Tongue (tissue), 3 donors: ENCODE measurements around the gene RAD9A. TPM values are rescaled to one million over a fixed set of nuclear protein-coding genes. Genes with fewer than 3 reads are reported as not detected.

Experiments
- DNase-seq: peaks from one replicate; pipeline ENCODE4 v3.0.0-alpha.2; 2015
- small RNA-seq: library from RNA; depleted of rRNA; stranded (forward); fragments of <200 nt; gene quantifications from one replicate; pipeline ENCODE3, GENCODE V24; 2014; ENCODE audit warnings: low replicate concordance
- total RNA-seq: library from RNA; depleted of rRNA; stranded (reverse); fragments of >200 nt; gene quantifications from one replicate; pipeline ENCODE4 v1.2.3, GENCODE V29; 2014

RAD9A gene
- total RNA-seq, 1 donor from 2014 or later, result 13.3 TPM

DNA sequence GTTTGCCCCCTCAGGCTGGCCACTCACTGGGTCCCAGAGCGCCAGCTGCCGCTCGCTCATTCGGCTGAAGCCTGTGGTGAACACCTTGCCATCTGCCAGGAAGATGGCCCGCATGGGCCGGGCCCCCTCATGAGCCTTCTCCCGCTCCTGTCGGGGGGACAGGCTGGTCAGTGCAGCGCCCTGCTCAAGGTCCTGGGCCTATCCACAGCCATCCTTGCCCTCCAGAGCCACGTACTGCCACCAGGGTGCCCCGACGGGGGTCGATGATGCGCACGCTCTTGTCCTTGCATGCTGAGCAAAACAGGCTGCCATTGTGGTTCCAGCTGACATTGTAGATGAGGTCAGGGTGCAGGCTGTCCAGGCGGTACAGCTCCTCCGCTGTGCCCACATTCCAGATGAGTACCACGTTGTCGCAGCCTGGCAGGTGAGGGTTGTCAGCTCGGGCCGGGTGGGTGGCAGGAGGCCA, 49.3 kb downstream of the RAD9A start:
- no peak for DNase-seq

GRCh38 chr11:67441731-67442351, 50.1 kb downstream of the RAD9A start:
- DNase-seq, result no peak

DNA sequence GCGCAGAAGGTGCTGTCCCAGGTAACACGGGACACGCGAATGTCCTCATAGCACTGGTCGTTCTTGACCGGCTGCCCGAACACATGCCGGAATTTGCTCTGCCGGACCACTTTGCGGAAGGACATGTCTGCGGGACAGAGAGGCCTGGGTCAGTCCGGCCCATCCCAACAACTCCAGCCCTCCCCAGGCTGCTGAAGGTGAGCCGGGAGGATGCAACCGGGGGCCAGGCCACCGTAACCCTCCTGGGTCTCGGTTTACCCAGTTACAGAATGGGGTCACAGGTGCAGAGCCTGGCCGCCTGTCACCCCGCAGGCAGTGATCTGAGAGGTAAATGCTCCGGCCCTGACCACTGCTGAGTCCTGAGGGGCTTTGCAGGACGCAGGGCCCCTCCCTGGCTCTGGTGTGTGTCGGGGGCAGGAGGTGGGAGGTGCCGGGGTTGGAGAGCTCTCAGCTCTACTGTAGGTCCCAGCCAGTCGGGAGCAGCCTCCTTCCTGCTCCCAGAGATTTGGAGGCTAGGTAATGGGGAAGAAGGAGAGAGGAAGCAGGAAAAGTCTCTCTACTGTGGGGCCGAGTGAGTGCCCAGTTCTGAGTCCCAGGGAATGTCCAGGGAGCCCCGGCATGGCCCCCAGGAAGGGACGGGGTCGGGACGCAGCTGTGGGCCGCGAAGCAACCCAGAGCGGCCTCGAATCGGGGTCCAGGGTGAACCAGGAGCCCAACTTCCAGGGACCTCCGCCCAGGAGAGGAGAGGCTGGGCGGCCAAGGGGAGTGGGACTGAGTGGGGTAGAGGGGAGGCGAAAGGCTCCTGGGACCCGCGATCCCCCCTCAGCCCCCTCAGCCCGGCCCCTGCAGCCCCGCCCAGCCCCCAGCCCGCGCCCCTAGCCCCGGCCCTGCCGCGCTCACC, 51.0 kb downstream of the RAD9A start:
- no peak for DNase-seq

GRCh38 chr11:67445515-67445914, 53.7 kb downstream of the RAD9A start:
- DNase-seq, result no peak

Small RNA genes lying within 50 kb of the gene (small RNA-seq; reads per million reads assigned to genes)
- gene RN7SKP239 (not detected), gene RNU6-1238P (not detected)

Other genes with a start within 250 kb of the RAD9A start
- 47.8 TPM for gene GRK2, start 125.5 kb upstream of the RAD9A start, total RNA-seq
- gene ANKRD13D, start 102.7 kb upstream of the RAD9A start, total RNA-seq, result 36.9 TPM
- gene SSH3, start 88.5 kb upstream of the RAD9A start, total RNA-seq, result 35.6 TPM
- 20.1 TPM for gene POLD4, start 38.4 kb upstream of the RAD9A start, total RNA-seq
- 5.3 TPM for gene CLCF1, start 18.4 kb upstream of the RAD9A start, total RNA-seq
- 121 TPM for gene PPP1CA, start 9.9 kb downstream of the RAD9A start, total RNA-seq
- gene TBC1D10C, start 12.1 kb downstream of the RAD9A start, total RNA-seq, result 1.0 TPM
- gene CARNS1, start 23.7 kb downstream of the RAD9A start, total RNA-seq, result 39.0 TPM
- gene RPS6KB2, start 36.5 kb downstream of the RAD9A start, total RNA-seq, result 65.2 TPM
- 1.2 TPM for gene PTPRCAP, start 45.7 kb downstream of the RAD9A start, total RNA-seq
- gene CORO1B, start 51.5 kb downstream of the RAD9A start, total RNA-seq, result 45.0 TPM
- not detected for gene GPR152, start 60.7 kb downstream of the RAD9A start, total RNA-seq
- 1.1 TPM for gene CABP4, start 63.4 kb downstream of the RAD9A start, total RNA-seq
- gene TMEM134, start 77.3 kb downstream of the RAD9A start, total RNA-seq, result 83.5 TPM
- gene AIP, start 91.0 kb downstream of the RAD9A start, total RNA-seq, result 42.2 TPM
- 17.1 TPM for gene PITPNM1, start 113.4 kb downstream of the RAD9A start, total RNA-seq
- 10.3 TPM for gene CDK2AP2, start 116.2 kb downstream of the RAD9A start, total RNA-seq
- gene CABP2, start 131.5 kb downstream of the RAD9A start, total RNA-seq, result not detected
- gene GSTP1, start 191.8 kb downstream of the RAD9A start, total RNA-seq, result 431 TPM
- gene NDUFV1, start 214.9 kb downstream of the RAD9A start, total RNA-seq, result 273 TPM
- 4.9 TPM for gene NUDT8, start 238.0 kb downstream of the RAD9A start, total RNA-seq
- gene TBX10, start 247.8 kb downstream of the RAD9A start, total RNA-seq, result not detected